Activated CD4-positive, alpha-beta T cell treated with anti-CD3 and anti-CD28 coated beads, Interleukin-10, Interleukin-2, amounts not matched to agents 100 ng/mL and 50 ng/mL, durations not matched to agents 16 hours and 8 hours (primary cell): Measurements from ENCODE around the gene IGF2BP2.
A peak's percentile ranks its signal among the peaks of the same experiment; 100 is the strongest.
"Not testable (repeated sequence)": the region's sequence is repeated elsewhere in the genome, so short reads cannot be mapped to it uniquely, and the experiment has no call there.

ENCODE experiments used
- DNase-seq: peaks from one replicate; pipeline ENCODE4 v3.0.0-alpha.2; 2020

Gene IGF2BP2

DNA sequence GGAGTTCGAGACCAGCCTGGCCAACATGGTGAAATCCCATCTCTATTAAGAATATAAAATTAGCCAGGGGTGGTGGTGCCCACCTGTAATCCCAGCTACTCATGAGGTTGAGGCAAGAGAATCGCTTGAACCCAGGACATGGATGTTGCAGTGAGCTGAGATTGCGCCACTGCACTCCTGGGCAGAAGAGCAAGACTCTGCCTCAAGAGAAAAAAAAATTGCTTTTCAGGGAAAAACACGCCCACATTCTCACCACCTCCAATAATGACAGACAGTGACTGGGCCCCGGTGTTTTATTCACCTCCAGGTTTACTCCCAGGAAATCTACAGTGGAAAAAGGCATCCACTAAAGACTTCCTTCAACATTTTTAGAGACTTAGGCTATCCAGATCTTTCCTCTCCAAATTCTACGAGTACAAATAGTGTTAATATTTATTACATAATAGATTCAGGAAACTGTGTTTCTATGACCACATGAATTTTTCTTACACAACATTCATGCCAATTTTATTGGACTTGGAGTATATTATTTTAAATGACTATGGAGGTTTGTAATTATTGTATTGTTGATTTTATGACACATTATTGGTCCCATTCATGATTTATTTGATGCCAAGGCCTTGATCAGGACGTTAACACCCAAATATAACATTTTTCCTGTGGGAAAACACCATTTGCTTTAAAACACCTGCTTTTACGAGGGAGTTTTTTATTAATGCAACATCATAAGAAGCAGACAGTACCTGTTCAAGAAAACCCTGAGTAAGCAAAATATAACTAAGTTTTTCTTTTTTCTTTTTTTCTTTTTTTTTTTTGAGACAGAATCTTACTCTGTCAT is 26.6 kb downstream of the IGF2BP2 start:
- DNase-seq = no peak

- DNase-seq = no peak
These were observed 27.5 kb downstream of the IGF2BP2 start for GRCh38 chr3:185797108-185797881.

DNA sequence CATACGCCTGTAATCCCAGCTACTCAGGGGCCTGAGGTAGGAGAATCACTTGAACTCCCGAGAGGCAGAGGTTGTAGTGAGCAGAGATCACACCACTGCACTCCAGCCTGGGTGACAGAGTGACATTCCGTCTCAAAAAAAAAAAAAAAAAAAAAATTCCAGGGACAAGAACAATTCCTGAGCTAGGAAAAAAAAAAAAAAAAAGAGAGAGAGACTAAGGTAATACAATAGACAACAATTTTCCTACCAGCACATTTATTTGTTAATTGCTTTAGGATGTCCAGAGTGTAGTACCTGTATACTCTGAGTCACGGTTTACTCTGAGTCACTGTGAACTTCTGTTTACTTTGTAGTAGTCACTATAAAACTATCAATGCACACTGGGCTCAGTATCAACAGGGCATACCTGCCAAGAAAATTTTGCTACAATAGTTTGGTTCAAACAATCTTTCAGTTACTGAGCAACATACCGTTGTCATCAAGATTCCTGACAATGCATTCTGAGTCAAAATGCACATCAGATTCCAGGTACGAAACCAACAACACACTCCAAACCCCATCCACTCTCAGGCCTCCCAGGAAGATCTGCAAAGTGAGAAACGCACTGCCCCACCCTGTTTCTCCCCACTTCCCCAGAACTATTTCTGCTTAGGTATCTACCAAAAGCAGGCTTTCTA is 28.3 kb downstream of the IGF2BP2 start:
- DNase-seq = no peak

GRCh38 chr3:185793381-185793780 is 31.5 kb downstream of the IGF2BP2 start:
- DNase-seq = no peak

- no peak for DNase-seq
These were observed 31.9 kb downstream of the IGF2BP2 start for GRCh38 chr3:185792955-185793354.

DNA sequence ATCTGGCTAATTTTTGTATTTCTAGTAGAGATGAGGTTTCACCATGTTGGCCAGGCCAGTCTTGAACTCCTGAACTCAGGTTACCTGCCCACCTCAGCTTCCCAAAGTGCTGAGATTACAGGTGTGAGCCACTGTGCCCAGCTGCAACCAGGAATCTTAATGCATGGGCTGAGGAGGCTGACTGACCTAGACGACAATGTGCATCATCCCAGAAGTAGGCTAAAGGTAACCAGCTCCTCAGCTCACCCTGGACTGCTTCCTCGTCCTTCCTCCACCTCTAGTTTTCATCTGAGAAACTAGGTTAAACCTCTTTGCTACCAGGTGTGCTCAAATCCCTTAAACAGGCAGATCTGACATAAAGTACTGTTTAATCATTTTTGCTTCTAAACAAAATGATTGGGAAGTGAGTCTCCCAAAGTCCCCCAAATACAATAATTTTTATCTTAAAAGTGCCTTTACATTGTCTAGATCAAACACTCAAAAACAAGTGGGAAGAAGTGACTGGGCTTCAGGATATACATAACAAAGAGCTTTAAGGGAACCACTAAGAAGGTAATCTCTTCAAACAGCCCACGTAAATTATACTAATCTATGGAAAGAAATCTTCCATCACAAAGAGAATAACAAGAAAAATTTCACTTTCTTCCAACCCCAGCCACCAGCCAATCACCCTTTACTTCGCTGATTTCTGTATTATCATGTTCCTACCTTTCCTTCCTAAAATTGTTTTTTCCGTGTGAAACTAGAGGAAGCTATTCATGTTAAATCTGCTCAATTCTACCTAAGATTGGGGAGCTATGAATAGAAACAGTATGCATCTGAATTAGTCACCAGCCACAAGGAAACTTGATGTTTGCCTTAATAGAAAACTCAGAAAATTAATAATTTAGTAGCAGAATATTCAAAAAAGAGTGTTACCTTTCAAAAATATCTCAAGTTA is 34.7 kb downstream of the IGF2BP2 start:
- DNase-seq = no peak

DNA sequence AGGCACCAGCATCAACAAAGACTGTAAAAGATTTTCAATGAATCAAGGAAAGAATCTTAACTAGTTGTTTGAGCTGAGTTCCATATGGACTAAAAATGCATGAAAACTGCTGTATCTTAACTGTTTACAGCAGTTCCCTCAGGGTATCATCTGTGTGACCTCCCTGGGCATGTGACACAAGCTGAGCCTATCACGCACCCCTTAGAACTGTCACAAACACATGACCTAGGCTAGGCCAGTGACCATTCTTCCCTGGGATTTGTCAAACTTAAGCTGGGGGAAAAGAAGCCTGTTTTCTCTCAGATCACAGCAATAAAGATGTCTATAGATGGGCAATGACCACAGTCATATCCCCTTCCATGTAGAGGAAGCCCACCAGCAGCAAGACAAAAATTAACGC is 35.7 kb downstream of the IGF2BP2 start:
- DNase-seq = no peak

- no peak for DNase-seq
These were observed 36.5 kb downstream of the IGF2BP2 start for GRCh38 chr3:185788292-185788691.

GRCh38 chr3:185786956-185787877 is 37.6 kb downstream of the IGF2BP2 start:
- DNase-seq = no peak

- not testable (repeated sequence) for DNase-seq
These were observed 38.6 kb downstream of the IGF2BP2 start for GRCh38 chr3:185786258-185786657.

DNA sequence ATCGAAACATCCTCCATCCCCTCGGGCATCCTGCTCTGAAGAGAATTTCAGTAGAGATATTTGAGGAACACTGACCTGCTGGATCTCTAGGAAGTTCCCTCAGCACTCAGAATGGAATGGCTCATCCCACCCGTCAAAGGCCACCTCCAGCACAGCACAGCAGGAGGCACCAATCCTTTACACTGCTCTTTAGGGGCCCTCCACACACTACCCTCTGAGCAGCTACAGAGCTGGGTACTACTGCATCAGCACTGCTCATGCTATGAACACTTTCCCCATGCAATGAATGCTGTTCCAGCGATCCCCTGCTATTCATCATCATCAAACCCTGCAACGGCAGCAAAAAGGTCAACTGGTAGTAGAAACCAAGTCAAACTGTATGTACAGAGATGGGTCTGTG is 40.5 kb downstream of the IGF2BP2 start:
- no peak for DNase-seq

- no peak for DNase-seq
These were observed 43.1 kb downstream of the IGF2BP2 start for GRCh38 chr3:185781759-185782158.

GRCh38 chr3:185779461-185779860 is 45.4 kb downstream of the IGF2BP2 start:
- no peak for DNase-seq

DNA sequence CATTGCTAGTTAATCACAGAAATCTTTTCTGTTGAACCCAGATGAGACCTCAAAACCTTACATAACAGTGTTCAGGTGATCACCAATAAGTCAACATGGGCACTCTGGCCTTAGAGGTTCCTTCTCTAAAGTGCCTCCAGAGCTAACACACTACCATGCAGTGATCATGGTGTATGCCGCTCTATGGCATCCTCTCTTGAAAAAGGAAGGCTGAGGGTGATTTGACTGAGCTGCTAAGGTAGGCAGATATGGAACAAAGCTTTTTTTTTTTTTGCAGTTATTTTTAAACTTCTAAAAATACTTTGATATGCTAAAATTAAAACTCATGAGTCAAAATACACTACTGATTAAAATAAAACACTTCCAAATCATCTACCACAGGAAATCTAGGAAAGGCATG is 46.0 kb downstream of the IGF2BP2 start:
- no peak for DNase-seq

GRCh38 chr3:185778094-185778493 is 46.7 kb downstream of the IGF2BP2 start:
- DNase-seq = no peak

DNA sequence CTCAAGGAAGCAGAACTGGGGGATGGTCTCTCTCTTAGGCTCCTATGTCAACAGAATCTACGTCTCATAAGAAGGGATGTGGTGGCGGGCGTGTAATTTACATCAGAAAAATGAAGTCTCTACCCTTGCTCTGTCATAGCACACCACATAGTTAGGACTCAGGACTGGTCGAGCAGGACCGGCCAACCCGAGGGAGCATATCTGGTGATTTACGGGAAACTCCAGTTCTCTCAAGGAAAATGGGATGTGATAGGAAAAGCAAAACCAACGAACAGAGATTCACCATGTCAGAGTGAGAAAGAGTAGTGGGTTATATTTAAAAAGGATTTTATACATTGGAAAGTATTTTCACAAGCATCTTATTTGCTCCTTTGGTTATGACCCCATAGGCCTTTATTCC is 54.7 kb downstream of the IGF2BP2 start:
- no peak for DNase-seq

GRCh38 chr3:185768578-185768982 is 56.3 kb downstream of the IGF2BP2 start:
- peak; percentile 73 for DNase-seq

DNA sequence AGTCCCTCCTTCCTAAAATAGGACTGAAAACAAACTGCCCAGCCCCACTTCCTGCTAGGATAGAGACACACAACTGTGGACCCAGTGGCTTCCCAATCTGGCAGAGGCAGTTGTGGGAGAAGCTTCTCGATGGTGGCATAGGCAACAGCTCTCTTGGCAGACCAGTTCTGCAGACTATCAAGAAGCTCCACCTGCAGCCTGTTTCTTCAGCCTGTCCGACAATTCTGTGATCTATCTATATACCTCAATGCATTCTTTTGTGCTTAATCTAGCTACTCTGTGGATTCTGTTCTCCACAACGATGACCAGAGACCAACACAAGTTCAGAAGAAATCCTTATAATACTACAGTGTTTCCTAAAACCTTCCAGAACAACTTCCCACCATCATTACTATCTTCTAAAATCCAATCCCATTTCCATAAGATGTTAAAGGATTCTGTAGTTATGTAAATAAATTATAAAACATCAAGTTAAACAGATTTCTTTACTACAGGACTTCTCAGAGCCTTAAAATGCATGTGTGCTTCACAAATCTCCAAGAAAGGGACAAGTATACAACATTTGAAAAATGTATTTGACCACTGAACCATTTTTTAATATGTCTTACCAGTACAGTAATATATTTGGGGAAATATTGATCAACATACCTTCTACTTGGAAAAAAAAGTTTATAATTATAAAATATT is 57.7 kb downstream of the IGF2BP2 start:
- DNase-seq = no peak

DNA sequence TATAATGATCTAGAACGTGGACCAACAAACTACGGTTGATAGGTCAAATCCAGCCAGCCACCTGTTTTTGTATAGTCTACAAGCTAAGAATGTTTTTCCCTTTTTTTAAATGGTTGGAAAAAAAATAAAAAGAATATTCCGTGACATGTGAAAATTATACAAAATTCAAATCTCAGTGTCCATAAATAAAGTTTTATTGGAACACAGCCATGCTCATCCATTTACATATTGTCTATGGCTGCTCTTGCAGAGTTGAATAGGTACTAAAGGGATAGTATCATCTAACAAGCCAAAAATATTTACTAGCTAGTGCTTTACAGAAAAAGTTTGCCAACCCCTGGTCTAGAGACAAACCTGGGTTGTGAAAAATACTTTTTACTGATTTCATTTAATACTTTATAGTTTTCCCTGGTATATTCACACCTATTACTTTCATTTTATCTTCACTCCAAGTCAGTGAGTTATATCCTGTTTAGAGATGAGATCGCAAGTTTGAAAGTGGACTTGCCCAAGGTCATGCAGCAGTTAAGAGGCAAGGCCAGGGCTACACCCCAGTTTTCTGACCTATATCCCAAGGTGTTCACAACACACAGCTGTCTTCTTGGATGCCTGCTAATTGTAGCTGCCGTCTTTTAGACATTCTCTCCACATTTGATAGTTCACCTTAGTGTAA is 58.4 kb downstream of the IGF2BP2 start:
- DNase-seq = no peak

DNA sequence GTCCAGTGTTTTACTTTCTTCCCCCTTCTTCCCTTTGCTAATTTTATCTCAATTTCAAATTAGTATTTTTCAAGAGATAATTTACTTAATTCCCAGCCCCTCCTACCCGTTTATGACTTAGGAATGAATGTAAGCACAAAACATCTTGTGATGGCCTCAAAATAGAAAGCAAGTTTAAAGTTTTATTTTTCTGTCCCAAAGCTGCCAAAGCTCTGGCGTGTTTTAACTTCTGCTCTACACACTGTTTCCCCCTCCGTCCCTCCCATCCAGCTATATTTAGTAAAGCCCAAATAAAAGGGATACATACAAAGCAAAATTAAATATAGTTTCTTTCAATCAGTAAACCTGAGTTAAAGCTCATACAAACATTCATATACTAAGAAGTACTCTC is 59.9 kb downstream of the IGF2BP2 start:
- DNase-seq = no peak
